GM21447 (cell line): ENCODE measurements around the gene KCNMA1.
"Not testable (repeated sequence)": the region's sequence is repeated elsewhere in the genome, so short reads cannot be mapped to it uniquely, and the experiment has no call there.

ENCODE experiments used
- ATAC-seq: cut with Tn5 transposase; IDR thresholded peaks from one replicate; pipeline ENCODE4 v1.9.1; 2021; ENCODE audit not compliant: unreplicated experiment

KCNMA1 gene

DNA sequence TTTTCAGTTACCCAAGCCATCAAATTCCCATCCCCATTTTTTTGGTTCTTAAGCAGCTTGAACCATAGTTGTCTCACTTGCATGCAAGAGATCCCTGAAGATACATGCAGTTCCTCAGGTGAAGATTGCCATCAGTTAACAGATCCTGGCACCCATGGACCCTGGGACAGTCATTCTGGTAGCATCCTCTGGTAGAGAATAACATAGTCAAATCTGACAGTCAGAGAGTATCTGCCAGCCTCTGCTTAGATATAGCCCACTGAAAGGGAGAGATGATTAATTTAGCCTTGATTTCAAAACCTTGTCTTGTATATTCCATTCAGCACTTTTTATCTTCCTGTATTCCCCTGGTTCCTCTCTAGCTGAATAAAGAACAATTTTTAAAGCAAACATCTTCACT, 280.4 kb downstream of the KCNMA1 start:
- ATAC-seq: no peak

DNA sequence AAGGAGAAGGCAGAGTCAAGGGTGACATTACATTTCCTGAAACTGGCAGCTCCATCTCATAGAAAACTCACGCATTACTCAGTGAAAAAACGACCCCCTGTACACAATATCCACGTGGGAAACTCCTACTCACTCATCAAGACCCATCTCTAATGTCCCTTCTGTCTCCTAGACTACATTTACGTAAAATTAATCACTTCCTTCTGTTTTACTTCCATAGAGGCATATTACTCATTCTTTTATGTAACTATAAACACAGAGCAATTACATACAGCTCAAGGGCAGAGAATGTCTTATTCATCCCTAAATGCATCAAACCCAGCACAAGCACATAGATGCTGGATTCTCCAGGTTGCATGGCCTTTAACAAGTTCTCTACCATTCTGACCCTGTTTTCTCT, 281.8 kb downstream of the KCNMA1 start:
- no peak for ATAC-seq

DNA sequence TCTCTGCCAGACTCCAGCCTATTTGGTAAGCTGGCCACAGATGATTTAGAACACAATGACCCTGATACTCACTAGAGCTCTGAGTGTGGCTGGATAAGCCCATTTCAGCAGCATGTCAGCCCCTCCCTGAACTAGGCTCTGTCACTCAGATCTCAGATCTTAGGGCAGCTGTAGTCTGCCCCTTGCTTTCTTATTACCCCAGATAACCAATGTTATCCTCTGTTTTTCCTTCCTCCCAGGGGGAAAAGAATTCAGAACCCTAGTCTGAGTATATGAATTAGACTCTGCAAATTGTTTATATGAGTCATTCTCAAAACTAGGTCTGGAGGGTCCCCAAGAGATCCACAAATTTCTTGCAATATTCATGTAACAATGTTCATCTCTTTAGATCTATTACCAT, 286.2 kb downstream of the KCNMA1 start:
- ATAC-seq: no peak

DNA sequence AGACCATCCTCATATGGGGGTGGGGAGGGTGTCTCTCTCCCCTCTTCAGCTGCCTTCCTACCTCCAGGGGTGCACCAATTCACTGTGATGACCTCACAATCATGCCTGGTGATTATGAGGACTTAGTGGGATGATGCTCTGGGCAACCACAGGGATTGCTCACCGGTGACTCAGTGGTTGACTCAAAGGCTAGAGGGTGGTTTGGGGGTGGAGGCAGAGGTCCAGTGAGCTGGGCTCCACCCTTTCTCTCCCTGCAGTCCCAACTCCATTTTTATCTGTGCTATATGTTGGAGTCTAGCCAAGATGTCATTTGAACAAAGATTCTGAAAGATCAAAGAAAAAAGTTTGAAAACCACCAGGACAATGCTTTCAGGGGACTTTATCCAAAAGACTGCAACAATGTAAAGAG, 286.9 kb downstream of the KCNMA1 start:
- ATAC-seq: no peak

DNA sequence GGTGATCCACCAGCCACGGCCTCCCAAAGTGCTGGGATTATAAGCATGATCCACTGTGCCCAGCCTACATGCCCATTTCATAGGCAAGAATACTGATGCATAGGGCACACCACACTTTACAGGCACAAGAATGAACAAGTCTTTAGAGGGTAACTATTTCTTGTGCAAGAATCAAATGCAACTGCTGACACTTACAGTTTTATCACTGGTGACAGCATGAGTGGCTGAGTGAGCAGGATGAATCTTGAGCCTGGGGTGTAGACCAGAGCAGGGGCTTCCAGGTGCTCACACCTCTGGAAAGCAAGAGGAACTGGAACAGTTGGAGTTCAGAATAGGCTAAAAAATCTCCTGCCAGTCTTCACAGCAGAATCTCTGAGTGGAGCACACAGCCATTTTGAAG, 287.5 kb downstream of the KCNMA1 start:
- ATAC-seq: no peak

DNA sequence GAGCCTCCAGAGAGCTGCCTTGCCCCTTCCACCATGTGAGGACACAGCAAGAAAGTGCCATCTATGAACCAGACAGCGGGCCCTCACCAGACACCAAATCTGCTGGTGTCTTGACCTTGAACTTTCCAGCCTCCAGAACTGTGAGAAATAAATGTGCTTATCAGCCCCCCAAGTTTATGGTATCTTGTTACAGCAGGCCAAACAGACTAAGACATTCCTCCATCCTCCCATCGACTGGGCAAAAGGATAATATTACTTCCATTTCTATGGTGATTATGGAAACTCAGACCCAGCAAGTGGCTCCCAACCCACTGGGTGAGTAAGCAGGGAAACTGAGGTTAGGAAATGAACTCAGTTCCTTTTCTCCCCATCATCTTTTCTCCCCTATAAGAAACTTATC, 288.4 kb downstream of the KCNMA1 start:
- ATAC-seq: no peak

DNA sequence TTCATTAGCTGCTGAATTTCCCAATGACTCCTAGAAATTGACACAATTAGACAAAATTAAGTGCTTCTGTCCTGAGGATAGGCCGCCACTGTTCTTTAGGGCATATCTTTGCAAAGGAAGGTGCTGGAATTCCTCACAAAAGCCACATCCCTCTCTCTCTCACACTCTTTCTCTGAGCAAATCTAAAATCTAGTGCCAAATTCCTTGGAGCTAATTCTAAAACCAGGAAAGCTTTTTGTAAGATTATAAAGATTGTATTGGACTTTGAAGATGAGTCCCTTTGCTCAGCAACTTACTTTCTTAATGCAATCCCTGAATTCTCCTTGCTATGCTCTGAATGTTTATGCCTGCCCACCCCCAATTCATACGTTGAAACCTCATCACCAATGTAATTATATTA, 288.9 kb downstream of the KCNMA1 start:
- no peak for ATAC-seq

DNA sequence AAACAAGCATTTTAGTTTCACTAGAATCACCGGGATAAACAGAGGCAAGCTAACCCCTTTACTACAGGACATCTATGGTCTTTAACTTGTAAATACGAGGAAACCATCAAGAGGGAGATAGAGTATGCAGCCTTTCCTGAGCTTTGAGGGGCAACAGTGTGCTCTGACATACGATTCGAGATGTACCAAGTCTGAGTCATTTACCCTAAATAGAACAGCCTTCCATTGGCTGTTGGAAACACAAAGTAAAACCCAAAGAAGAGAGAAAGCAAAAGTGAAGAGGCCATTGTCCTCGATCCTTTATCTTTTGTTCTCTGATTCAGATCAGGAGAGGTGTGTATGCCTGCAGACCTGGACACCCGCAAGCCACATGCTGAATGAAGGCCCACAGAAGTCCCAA, 289.5 kb downstream of the KCNMA1 start:
- no peak for ATAC-seq

DNA sequence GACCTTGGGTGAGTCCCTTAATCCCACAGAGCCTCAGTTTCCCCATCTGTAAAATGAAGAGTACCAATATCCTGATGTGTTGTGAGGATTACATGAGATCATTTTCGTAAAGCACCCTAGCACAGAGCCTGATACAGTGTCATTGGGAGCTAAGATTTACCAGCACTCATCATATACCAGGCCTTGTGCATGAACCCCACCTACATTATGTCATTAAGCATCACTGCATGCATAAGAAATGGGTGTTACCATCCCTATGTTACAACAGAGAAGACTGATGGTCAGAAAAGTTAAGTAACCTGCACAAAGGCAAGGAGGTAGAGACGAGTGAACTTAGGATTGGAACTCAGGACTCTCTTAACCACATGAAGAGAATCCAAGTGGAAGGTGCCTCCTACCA, 290.6 kb downstream of the KCNMA1 start:
- ATAC-seq: no peak

DNA sequence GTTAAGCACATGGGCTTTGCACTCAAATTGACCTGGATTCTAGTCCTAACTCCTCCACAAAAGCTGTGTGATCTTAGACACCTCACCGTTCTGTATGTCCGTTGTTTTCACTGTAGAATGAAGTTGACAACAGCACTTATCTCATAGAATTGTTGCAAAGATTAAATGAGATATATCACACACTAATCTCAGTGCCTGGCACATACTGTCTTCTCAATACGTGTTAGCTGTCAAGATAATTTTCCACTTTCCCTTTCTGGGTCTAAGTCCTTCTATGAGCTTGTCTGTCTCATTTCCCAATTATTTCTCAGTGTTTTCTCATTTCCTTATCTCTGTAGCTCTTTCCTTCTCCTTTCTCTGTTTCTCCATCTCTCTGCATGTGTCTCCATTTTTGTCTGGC, 296.6 kb downstream of the KCNMA1 start:
- no peak for ATAC-seq

DNA sequence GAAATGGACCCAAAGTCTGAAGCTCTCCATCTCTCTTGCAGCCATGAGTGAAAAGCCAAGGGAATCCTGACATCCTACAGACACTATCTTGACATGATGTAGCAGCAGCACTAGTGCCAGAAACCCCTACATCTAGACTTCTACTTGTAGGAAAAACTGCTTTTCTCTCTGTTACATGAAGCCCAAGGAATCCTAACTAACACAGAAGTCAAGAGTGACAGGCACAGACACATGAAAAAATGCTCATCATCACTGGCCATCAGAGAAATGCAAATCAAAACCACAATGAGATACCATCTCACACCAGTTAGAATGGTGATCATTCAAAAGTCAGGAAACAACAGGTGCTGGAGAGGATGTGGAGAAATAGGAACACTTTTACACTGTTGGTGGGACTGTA, 297.7 kb downstream of the KCNMA1 start:
- not testable (repeated sequence) for ATAC-seq

DNA sequence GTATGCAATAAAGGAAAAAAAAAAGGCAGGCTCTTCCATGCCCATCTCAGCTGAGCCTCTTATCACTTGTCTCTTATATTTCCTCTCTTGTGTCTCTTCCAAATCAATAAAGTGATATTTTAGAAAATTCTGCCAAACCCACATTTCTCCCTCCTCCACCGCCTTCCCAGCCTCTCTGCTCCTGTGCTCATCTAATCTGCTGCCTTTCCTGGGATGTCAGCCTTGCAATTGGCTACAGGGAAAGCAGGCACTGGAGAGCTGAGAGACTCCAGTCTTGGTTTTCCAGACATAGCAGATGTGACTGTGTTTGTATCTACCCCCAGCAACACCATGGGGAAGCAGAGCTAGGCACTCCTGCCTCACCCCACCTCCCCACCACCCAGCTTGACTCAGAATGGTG, 298.4 kb downstream of the KCNMA1 start:
- no peak for ATAC-seq

DNA sequence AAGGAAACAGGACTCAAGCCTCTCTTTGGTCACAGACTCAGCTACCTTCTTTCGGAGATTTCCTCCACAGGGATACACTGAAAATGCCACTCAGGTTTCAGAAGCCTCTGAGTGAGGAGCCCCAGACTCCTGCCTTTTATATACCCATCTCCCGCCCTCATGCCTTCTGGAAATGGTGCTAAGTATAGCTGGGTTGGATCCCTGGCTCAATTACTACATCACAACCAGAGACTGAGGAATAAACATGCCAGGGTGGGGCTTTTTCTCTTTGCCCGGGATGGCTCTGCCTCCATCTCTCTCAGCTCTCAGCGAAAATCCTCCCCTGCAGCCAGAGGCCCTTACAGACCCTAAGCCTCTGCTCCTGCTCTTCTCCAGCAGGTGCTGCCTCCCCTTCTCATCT, 299.5 kb downstream of the KCNMA1 start:
- no peak for ATAC-seq

DNA sequence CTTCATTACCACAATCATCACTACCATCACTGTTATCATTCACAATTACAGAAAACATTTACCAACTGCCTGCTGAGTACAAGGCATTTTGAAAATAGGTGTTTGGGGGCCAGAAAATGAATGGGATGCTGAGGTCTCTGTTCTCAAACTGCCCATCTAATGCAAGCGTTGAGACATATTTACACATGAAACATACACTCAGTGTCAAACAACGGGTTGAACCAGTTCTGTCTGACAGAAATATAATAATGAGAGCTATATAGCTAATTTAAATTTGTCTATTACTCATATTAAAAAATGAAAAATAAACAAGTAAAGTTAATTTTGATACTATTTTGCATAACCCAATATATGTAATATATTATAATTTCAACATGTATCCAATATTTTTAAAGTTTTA, 303.1 kb downstream of the KCNMA1 start:
- no peak for ATAC-seq

DNA sequence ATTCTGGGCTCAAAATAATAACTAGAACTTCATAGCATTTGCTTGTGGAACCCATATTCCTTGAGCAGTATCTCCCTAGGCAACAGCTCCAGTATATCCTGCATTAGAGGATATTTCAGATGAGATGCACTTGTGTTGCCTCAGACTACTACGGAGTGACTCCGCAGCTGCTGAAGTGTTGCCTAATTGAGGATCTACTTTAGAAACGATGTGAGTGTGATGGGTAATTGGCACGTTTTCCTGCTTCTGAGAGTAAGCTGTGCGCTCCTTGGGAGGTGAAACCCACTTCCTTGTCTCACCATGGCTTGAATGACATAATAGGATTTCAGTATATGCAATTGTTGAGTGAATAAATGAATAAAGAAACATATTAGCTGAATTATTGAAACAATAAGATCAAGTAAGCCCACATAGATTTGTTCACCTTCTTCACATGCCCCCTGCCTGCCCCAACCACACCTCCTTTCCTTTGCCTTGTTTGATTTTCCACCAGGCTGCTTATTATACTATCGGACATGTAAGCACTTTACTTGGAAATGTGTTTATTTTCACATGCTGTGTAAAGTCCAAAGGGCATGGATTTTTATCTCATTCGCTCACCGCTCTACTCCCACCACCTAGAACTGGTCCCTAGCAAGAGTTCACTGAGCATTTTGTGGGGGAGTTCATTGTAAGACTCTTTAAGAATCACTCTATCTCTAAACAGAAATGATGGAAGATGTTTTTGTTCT, 303.8 kb downstream of the KCNMA1 start:
- ATAC-seq: no peak

DNA sequence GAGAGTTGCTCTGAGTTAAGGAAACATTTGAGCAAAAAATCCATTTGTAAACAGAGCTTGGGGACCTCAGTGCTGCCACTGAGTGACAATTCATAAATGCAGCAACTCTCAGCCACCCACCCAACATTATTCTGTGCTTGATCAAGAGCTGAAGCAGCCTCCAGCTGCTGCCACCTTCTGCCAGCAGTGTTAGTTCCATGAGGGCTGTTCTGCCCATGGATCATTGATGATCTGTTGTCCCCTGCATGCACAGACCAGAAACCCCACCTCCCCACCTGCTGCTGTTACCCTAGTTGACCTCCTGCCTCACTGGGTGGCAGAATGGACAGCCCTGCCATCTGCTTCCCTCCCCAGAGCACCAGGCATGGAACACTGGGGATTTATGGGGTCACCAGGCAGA, 305.4 kb downstream of the KCNMA1 start:
- ATAC-seq: no peak

DNA sequence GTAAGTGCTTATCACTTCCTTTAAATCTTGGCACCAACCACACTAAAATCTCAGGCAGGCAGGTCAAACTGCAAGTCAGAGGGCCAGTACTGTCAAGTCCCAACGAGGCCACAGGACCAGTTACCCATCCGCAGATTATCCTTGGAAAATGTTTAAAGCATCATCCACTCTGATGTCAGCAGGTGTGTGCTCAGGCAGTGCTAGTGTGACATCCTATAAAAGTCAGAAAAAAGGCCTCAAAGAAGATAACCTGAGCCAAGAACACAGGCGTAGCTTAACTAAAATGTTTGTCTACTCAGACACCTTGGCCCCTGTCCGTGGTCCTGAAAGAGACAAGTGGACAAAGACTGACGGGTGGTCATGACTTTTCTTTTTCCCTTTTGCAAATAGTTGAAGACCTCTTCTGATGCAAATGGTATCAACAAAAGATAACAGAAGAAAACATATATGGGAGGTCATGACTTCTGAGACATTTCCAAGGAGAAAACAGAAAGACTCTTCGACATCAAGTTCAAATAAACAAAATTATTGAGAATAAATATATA, 309.3 kb downstream of the KCNMA1 start:
- ATAC-seq: no peak

DNA sequence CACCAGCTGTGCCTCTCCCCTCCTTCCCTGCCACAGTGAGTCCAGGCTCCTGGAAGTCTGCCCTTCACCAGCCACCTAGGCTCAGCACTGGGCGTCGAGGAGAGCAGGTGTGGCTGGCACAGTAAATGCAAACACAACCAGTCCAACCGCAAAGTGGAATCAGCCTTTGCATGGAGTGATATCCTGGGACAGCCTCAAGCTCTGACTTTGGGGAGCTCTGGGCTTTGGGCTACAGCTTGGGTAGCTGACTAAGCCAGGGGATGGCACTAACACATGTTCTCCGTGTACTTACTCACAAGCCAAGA, 312.4 kb downstream of the KCNMA1 start:
- no peak for ATAC-seq

DNA sequence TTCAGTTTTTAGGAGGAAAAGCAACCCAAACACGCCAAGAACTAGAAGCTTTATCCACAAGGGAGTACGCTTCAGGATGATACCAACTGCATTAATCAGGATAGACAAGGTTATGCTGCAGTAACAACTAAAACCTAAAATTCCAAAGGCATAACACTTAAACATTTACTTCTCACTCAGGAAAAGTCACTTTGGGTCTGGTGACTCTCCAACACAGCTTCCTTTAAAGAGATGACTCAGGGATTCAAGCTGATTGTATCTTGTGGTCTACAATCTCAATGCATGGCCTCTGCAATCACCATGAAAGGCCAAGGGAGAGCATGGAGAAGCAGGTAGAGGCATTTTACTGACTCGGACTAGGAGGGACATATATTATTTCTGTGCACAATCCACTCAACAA, 315.8 kb downstream of the KCNMA1 start:
- ATAC-seq: no peak

DNA sequence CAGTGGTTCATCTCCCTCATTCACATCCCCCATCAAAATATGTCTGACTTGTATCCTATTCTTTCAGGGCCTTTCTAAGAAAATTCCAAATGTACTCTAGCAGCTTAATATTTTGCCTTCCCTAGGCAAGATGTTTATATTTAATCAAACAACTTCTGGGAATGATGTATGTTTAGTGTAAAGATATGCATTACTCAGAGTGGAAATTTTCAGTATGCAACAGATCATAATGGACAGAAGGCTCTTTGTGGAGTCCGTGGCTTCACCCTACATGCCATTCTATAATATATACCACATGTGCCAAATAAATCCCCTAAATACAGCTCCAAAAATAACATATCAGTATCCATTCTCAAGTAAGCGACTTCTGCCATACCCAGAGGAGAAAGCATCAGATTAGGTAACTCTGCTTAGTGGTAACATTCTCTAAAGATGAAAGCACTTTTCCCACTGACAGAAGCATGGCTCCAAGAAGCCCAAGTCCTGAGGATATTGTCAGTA, 316.6 kb downstream of the KCNMA1 start:
- no peak for ATAC-seq

DNA sequence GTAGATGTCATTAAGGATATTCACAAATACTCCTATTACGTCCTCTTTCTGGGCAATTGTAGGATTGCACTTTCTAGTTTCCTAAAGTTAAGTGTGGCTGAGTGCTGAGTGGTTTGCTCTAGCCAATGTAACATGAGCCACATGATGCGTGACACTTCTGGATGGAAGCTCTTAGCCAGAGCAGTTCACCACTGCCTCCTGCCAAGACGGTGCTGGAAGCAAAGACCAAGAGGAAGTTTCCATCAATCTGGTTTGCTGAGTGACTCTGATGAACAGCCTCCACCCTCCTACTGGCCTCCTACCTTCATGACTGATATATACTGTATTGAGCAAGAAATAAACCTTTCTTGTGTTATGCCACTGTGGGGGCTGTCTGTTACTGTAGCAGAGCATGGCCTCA, 318.1 kb downstream of the KCNMA1 start:
- no peak for ATAC-seq

DNA sequence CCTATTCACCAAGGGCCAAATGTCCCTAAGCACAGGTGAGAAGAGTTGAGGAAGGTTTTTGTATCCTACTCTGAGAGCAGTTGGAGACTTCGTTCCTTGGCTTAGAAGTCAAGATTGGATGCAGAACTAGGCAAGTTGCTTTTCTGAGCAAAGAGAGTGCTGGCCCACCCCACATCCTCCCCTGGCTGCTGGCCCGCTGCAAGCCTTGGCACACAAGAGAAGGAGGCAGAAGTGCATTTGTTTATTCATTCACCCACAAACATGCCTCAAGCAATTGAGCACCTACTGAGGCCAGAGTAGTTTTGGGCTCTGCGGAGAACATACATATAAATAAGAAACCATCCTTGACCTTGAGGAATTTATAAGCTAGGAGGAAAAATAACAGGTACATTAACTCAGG, 318.9 kb downstream of the KCNMA1 start:
- ATAC-seq: no peak

DNA sequence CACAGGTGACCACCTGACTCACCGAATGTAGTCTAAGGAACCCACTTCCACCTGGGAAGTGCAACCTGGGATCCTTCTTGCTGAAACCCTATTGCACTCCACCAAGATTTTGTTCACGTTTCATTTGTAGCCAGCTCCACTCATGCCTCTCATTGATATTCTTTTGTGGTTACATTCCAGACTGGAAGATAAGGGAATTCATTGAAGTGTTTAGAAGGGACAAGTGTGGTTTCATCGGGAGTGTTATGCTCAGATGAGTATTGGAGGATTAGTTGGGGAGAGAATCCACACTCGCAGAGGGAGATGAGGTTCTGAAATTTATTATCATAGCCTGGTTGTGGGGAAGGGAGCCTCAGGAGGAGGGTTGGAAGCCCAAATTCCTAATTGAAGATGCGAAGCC, 320.4 kb downstream of the KCNMA1 start:
- no peak for ATAC-seq
